GM12878 (cell line): ENCODE results near the gene EPHB1. TPM values are rescaled to one million over a fixed set of nuclear protein-coding genes. Genes with fewer than 3 reads are reported as not detected.

Experiments
- BMI1 ChIP-seq: fragments of 450-650 bp; IDR thresholded peaks from 2 replicates; pipeline ENCODE4 v1.6.1; 2016; ENCODE audit warnings: mild to moderate bottlenecking, moderate library complexity, borderline replicate concordance
- BRCA1 ChIP-seq: IDR thresholded peaks from 2 replicates; pipeline ENCODE4 v1.6.1; 2011; ENCODE audit warnings: low read depth, low read length, improper control_type of control experiment
- DPF2 ChIP-seq: fragments of 450-650 bp; IDR thresholded peaks from 2 replicates; pipeline ENCODE4 v1.6.1; 2017; ENCODE audit warnings: mild to moderate bottlenecking
- MEF2A ChIP-seq: IDR thresholded peaks from 2 replicates; pipeline ENCODE4 v1.6.1; 2011; ENCODE audit warnings: low read depth, mild to moderate bottlenecking, low read length, moderate library complexity; ENCODE audit not compliant: insufficient read depth
- MXI1 ChIP-seq: fragments of 150-350 bp; IDR thresholded peaks from 2 replicates; pipeline ENCODE4 v1.6.1; 2011; ENCODE audit warnings: low read depth, mild to moderate bottlenecking, inconsistent platforms, low read length, improper control_type of control experiment
- NFYA ChIP-seq: IDR thresholded peaks from 2 replicates; pipeline ENCODE4 v1.6.1; 2011; ENCODE audit warnings: low read depth, mild to moderate bottlenecking, low read length, improper control_type of control experiment, borderline replicate concordance
- NFYB ChIP-seq: IDR thresholded peaks from 2 replicates; pipeline ENCODE4 v1.6.1; 2011; ENCODE audit warnings: low read depth, mild to moderate bottlenecking, low read length, improper control_type of control experiment, moderate library complexity; ENCODE audit not compliant: insufficient read depth
- PAX8 ChIP-seq: fragments of 450-650 bp; IDR thresholded peaks from 2 replicates; pipeline ENCODE4 v1.6.1; 2017; ENCODE audit warnings: mild to moderate bottlenecking, moderate library complexity
- POLR2AphosphoS5 ChIP-seq: IDR thresholded peaks from 2 replicates; pipeline ENCODE4 v1.6.1; 2011; ENCODE audit warnings: mild to moderate bottlenecking, low read length, inconsistent platforms
- SMAD5 ChIP-seq: IDR thresholded peaks from 2 replicates; pipeline ENCODE4 v1.6.1; 2016; ENCODE audit warnings: antibody characterized with exemption, low read depth
- TAF1 ChIP-seq: IDR thresholded peaks from 2 replicates; pipeline ENCODE4 v1.6.1; 2011; ENCODE audit warnings: mild to moderate bottlenecking, low read depth, low read length, borderline replicate concordance
- polyA plus RNA-seq, 11 experiments: library from polyadenylated mRNA; depleted of rRNA in 4 of 11; unstranded in 6 of 11; stranded (reverse) in 5 of 11; fragments of >200 nt; fragmentation: Nextera tagmentation in 4 of 11; fragmentation: Illumina TruSeq in 1 of 11; extraction: Ambion mirVana in 4 of 11; extraction: Trizol in 1 of 11; gene quantifications; 1 replicate in 1 of 11; 2 replicates in 10 of 11; pipeline versions ENCODE4 v1.2.1 to v1.2.3, GENCODE V29; 2011 to 2016; ENCODE audit warnings: inconsistent platforms in 2 of 11, missing spikeins in 2 of 11, low read depth in 1 of 11
- total RNA-seq, 4 experiments: library from RNA; depleted of rRNA in 3 of 4; stranded (reverse); fragments of >200 nt in 3 of 4; fragmentation: Illumina TruSeq in 1 of 4; extraction: Trizol in 1 of 4; gene quantifications; 2 replicates each; pipeline versions ENCODE4 v1.2.1 to v1.2.3, GENCODE V29; 2013 to 2021
- TF ChIP-seq, protein P1 (sequence below): fragments of 450-650 bp; formaldehyde crosslinking; IDR thresholded peaks from 2 replicates; pipeline ENCODE4 v1.4.0; 2020; ENCODE audit warnings: mild to moderate bottlenecking, moderate library complexity
- TF ChIP-seq, protein P2 (sequence below): fragments of 450-650 bp; conservative IDR thresholded peaks from 2 replicates; pipeline ENCODE4 v1.6.1; 2017; ENCODE audit warnings: mild to moderate bottlenecking, moderate library complexity
- TF ChIP-seq, protein P3 (sequence below): IDR thresholded peaks from 2 replicates; pipeline ENCODE4 v1.6.1; 2012; ENCODE audit warnings: low read depth, low read length, improper control_type of control experiment
- TF ChIP-seq, protein P4 (sequence below): fragments of 450-650 bp; IDR thresholded peaks from 2 replicates; pipeline ENCODE4 v1.6.1; 2017; ENCODE audit warnings: mild to moderate bottlenecking, moderate library complexity
- TF ChIP-seq, protein P5 (sequence below): fragments of 450-650 bp; IDR thresholded peaks from 2 replicates; pipeline ENCODE4 v1.6.1; 2014; ENCODE audit warnings: mild to moderate bottlenecking

The EPHB1 gene
- total and polyA plus RNA-seq, 10 of the 15 experiments (the other 5 are each of a cell fraction or from before 2014, with no cell fraction given), result 0.33 to 23.8 (median 1.2) TPM

DNA sequence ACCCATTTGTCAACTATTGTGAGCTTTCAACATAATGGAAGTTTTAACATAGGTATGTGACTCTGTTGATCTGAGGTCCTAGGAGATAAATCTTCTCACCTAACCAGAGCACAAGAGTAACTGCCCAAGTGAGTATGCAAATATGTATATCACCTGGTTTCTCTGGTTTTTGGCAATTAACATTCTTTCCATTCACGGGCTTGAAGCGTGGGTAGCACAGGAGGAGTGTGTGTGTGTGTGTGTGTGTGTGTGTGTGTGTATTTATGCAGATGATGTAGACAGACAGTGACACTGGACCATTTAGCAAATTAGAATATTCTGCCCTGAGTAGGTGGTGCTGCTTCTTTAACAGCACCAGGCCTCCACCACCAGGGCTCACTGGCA, 15.0 kb downstream of the EPHB1 start (continued):
- TF ChIP-seq, protein P1, sequence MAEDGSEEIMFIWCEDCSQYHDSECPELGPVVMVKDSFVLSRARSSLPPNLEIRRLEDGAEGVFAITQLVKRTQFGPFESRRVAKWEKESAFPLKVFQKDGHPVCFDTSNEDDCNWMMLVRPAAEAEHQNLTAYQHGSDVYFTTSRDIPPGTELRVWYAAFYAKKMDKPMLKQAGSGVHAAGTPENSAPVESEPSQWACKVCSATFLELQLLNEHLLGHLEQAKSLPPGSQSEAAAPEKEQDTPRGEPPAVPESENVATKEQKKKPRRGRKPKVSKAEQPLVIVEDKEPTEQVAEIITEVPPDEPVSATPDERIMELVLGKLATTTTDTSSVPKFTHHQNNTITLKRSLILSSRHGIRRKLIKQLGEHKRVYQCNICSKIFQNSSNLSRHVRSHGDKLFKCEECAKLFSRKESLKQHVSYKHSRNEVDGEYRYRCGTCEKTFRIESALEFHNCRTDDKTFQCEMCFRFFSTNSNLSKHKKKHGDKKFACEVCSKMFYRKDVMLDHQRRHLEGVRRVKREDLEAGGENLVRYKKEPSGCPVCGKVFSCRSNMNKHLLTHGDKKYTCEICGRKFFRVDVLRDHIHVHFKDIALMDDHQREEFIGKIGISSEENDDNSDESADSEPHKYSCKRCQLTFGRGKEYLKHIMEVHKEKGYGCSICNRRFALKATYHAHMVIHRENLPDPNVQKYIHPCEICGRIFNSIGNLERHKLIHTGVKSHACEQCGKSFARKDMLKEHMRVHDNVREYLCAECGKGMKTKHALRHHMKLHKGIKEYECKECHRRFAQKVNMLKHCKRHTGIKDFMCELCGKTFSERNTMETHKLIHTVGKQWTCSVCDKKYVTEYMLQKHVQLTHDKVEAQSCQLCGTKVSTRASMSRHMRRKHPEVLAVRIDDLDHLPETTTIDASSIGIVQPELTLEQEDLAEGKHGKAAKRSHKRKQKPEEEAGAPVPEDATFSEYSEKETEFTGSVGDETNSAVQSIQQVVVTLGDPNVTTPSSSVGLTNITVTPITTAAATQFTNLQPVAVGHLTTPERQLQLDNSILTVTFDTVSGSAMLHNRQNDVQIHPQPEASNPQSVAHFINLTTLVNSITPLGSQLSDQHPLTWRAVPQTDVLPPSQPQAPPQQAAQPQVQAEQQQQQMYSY (CRISPR knock-in tag), result no peak
- TF ChIP-seq BRCA1 (no peak), NFYB (no peak), NFYA (no peak), PAX8 (no peak), SMAD5 (no peak), MEF2A (no peak), MXI1 (no peak), BMI1 (peak; percentile 53; the same call in 1 of the 2 replicates), TAF1 (no peak), POLR2AphosphoS5 (no peak), DPF2 (peak; percentile 55; the same call in 1 of the 2 replicates)
- TF ChIP-seq, protein P2, sequence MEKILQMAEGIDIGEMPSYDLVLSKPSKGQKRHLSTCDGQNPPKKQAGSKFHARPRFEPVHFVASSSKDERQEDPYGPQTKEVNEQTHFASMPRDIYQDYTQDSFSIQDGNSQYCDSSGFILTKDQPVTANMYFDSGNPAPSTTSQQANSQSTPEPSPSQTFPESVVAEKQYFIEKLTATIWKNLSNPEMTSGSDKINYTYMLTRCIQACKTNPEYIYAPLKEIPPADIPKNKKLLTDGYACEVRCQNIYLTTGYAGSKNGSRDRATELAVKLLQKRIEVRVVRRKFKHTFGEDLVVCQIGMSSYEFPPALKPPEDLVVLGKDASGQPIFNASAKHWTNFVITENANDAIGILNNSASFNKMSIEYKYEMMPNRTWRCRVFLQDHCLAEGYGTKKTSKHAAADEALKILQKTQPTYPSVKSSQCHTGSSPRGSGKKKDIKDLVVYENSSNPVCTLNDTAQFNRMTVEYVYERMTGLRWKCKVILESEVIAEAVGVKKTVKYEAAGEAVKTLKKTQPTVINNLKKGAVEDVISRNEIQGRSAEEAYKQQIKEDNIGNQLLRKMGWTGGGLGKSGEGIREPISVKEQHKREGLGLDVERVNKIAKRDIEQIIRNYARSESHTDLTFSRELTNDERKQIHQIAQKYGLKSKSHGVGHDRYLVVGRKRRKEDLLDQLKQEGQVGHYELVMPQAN, result no peak
- TF ChIP-seq, protein P3, sequence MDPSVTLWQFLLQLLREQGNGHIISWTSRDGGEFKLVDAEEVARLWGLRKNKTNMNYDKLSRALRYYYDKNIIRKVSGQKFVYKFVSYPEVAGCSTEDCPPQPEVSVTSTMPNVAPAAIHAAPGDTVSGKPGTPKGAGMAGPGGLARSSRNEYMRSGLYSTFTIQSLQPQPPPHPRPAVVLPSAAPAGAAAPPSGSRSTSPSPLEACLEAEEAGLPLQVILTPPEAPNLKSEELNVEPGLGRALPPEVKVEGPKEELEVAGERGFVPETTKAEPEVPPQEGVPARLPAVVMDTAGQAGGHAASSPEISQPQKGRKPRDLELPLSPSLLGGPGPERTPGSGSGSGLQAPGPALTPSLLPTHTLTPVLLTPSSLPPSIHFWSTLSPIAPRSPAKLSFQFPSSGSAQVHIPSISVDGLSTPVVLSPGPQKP, result no peak
- TF ChIP-seq, protein P4, sequence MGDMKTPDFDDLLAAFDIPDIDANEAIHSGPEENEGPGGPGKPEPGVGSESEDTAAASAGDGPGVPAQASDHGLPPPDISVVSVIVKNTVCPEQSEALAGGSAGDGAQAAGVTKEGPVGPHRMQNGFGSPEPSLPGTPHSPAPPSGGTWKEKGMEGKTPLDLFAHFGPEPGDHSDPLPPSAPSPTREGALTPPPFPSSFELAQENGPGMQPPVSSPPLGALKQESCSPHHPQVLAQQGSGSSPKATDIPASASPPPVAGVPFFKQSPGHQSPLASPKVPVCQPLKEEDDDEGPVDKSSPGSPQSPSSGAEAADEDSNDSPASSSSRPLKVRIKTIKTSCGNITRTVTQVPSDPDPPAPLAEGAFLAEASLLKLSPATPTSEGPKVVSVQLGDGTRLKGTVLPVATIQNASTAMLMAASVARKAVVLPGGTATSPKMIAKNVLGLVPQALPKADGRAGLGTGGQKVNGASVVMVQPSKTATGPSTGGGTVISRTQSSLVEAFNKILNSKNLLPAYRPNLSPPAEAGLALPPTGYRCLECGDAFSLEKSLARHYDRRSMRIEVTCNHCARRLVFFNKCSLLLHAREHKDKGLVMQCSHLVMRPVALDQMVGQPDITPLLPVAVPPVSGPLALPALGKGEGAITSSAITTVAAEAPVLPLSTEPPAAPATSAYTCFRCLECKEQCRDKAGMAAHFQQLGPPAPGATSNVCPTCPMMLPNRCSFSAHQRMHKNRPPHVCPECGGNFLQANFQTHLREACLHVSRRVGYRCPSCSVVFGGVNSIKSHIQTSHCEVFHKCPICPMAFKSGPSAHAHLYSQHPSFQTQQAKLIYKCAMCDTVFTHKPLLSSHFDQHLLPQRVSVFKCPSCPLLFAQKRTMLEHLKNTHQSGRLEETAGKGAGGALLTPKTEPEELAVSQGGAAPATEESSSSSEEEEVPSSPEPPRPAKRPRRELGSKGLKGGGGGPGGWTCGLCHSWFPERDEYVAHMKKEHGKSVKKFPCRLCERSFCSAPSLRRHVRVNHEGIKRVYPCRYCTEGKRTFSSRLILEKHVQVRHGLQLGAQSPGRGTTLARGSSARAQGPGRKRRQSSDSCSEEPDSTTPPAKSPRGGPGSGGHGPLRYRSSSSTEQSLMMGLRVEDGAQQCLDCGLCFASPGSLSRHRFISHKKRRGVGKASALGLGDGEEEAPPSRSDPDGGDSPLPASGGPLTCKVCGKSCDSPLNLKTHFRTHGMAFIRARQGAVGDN, result no peak
- TF ChIP-seq, protein P5, sequence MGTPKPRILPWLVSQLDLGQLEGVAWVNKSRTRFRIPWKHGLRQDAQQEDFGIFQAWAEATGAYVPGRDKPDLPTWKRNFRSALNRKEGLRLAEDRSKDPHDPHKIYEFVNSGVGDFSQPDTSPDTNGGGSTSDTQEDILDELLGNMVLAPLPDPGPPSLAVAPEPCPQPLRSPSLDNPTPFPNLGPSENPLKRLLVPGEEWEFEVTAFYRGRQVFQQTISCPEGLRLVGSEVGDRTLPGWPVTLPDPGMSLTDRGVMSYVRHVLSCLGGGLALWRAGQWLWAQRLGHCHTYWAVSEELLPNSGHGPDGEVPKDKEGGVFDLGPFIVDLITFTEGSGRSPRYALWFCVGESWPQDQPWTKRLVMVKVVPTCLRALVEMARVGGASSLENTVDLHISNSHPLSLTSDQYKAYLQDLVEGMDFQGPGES, result no peak
